ENCODE data around the gene ARNT2.

DNA sequence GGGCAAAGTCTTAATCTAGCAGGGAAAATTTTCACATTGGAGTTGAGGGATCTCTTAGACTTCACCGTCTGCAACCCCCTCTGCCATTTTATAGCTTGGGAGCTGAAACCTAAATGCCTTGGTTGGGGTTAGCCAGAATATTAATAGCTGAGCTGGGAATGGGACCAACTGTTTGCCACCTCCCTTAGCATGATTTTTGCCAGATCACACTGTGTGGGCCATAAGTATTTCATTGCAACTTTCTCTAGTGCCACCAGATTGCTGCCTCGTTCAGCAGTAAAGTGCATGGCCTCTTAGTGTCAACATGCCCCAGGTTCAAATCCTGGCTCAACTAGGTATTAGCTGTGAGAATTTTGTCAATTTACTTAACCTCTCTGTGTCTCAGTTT lies 235.0 kb downstream of the ARNT2 start:
- TF ChIP-seq, protein P1, sequence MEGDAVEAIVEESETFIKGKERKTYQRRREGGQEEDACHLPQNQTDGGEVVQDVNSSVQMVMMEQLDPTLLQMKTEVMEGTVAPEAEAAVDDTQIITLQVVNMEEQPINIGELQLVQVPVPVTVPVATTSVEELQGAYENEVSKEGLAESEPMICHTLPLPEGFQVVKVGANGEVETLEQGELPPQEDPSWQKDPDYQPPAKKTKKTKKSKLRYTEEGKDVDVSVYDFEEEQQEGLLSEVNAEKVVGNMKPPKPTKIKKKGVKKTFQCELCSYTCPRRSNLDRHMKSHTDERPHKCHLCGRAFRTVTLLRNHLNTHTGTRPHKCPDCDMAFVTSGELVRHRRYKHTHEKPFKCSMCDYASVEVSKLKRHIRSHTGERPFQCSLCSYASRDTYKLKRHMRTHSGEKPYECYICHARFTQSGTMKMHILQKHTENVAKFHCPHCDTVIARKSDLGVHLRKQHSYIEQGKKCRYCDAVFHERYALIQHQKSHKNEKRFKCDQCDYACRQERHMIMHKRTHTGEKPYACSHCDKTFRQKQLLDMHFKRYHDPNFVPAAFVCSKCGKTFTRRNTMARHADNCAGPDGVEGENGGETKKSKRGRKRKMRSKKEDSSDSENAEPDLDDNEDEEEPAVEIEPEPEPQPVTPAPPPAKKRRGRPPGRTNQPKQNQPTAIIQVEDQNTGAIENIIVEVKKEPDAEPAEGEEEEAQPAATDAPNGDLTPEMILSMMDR (IDR thresholded peaks at IDR 0.05) = no peak
- no peak for TF ChIP-seq ZFX (IDR thresholded peaks at IDR 0.05; ENCODE audit: borderline replicate concordance)

All from 22Rv1 (cell line).